HG03045 (cell line): Measurements from ENCODE around the gene ELP1.
A peak's percentile ranks its signal among the peaks of the same experiment; 100 is the strongest.
"Not testable (repeated sequence)": the region's sequence is repeated elsewhere in the genome, so short reads cannot be mapped to it uniquely, and the experiment has no call there.

Source experiments
- ATAC-seq: cut with Tn5 transposase; IDR thresholded peaks from one replicate; pipeline ENCODE4 v1.9.1; 2021; ENCODE audit warnings: mild to moderate bottlenecking, moderate library complexity; ENCODE audit not compliant: unreplicated experiment

Gene ELP1, protein sequence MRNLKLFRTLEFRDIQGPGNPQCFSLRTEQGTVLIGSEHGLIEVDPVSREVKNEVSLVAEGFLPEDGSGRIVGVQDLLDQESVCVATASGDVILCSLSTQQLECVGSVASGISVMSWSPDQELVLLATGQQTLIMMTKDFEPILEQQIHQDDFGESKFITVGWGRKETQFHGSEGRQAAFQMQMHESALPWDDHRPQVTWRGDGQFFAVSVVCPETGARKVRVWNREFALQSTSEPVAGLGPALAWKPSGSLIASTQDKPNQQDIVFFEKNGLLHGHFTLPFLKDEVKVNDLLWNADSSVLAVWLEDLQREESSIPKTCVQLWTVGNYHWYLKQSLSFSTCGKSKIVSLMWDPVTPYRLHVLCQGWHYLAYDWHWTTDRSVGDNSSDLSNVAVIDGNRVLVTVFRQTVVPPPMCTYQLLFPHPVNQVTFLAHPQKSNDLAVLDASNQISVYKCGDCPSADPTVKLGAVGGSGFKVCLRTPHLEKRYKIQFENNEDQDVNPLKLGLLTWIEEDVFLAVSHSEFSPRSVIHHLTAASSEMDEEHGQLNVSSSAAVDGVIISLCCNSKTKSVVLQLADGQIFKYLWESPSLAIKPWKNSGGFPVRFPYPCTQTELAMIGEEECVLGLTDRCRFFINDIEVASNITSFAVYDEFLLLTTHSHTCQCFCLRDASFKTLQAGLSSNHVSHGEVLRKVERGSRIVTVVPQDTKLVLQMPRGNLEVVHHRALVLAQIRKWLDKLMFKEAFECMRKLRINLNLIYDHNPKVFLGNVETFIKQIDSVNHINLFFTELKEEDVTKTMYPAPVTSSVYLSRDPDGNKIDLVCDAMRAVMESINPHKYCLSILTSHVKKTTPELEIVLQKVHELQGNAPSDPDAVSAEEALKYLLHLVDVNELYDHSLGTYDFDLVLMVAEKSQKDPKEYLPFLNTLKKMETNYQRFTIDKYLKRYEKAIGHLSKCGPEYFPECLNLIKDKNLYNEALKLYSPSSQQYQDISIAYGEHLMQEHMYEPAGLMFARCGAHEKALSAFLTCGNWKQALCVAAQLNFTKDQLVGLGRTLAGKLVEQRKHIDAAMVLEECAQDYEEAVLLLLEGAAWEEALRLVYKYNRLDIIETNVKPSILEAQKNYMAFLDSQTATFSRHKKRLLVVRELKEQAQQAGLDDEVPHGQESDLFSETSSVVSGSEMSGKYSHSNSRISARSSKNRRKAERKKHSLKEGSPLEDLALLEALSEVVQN (N-terminal part only)

DNA sequence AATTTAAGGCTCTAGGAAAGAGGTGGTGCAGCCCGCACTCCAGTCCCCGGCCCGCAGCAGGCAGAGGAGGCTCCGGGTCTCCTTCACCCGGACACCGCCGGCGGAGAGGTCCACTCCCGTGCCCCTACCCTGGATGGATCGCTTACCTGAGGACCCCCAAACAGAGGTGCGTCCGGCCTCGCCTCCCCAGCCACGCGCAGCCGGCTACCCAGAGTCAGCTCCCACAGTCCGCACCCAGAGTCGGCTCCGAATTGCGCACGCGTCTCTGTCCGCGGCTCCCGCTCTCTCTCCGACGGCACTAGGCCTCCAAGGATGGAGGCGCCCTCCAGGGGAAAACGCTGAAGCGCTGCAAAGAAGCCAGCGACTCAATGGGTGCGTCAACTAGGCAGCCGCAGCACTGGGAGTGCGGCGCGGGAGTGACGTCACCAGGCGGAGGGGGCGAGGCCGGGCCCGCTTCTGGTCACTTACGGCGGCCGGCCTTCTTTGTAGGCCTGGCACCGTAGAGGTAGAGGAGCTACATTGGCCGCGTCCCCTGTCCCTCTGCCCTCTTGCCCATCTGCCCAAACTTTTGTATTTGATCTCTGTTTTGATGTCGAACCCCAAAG is at the start of gene ELP1:
TSS of gene ELP1 (minus strand) at position 407 of the 605 bp plus-strand sequence. CDS start 2,978 bp downstream, outside the sequence.
- peak; percentile 86 for ATAC-seq

DNA sequence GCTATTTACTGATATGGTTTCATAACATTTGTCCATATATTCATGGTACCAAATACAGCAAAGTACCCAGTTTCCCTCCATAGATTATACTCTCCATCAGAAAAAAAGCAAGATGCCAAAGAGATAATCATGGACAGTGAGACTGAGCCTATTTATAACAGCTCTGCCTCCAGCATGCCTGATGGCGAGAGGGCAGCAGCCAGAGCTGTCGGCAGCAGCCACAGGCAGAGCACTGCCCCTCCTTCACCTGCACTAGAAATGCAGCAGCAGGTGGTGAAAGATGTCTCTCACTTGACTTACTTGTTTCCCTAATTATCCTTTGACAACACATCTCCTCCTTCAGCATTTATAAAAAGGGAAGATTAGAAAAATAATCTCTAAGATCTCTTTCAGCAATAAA is 47.0 kb upstream of the ELP1 start:
- no peak for ATAC-seq

DNA sequence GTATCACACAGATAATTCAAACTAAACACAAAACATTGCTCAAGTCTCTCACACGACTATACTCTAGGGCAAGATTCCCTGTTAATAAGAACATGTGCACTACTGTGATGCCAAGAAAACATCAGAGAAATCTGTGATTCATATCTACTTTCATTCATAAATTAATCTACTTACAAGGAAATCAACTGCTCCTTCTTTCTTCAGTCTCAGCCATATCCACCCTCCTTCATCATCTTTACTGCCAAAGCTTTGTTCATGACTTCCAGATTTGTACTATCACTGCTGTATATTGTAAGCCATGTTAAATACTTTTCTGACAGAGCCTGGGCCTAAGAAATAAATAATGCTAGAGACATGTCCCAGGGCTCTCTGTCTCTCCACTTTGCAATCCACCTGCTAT is 44.3 kb upstream of the ELP1 start:
- no peak for ATAC-seq

DNA sequence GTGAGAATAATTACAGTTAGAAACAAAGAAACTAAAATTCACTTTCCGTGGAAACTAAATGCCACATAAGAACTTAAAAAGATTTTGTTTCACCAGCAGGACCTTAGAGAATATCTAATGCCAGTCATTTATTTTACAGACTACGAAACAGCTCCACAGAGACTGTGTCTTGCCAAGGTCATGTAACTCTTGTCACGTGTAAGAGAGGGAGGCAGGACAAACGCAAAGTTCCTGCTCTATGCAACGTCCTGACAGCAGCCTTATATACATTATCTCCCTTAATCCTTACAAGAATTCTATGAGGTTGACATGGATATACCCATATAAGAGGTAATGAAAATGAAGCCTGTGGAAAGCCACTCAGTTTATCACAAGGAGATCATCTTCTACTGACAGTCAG is 40.0 kb upstream of the ELP1 start:
- no peak for ATAC-seq

DNA sequence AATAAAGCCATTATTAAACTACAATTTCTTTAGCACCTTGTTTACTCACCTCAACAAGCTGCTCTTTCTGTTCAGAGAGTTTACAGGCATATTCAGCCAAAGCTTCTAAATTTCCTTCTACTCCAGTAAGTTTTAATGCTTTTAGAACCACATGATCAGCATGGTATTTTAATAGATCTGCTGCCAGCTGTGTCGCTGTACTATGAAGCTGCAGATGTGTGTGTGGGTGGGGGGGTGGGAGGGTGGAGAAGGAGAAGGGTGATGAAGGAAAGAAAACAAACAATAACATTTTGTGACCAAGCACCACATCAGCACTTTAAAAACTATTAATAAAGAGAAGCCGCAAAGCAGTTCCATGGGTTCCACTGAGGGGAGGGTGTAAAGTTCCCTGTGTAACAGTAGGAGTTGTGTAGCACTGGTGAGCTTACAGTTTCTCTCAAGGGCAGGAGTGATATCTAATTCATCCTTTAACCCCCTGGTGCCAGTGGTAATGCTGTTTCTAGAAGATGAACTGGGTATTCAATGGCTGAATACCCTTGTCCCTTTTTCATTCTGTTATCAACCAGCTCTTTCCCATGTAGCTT is 38.8 kb upstream of the ELP1 start:
- ATAC-seq = no peak

DNA sequence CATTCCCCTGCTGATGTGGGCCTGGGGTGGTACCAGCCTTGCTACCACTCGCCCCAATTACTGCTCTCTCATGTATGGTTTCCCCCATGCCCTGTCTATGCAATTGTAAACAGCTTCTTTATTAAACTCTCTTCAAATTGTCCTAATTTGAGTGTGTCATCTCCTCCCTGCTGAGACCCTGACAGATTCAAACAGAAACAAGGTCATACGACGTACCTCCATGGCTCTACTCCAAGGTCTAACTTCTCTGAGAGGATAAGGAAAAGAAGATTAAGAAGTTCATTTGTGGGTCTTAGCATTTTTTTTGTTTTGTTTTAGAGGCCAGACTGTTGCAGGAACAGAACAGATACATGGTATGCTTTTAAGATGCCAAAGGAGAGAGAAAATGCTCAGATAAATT is 38.3 kb upstream of the ELP1 start:
- no peak for ATAC-seq

DNA sequence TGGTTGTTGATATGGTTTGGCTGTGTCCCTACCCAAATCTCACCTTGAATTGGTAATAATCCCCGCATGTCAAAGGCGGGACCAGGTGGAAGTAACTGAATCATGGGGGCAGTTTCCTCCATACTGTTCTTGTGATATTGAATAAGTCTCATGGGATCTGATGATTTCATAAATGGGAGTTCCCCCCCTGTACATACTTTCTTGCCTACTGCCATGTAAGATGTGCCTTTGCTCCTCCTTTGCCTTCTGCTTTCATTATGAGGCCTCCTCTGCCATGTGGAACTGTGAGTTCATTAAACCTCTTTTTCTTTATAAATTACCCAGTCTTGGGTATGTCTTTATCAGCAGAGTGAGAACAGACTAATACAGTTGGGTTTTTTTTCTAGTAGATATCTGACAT is 37.5 kb upstream of the ELP1 start:
- not testable (repeated sequence) for ATAC-seq

DNA sequence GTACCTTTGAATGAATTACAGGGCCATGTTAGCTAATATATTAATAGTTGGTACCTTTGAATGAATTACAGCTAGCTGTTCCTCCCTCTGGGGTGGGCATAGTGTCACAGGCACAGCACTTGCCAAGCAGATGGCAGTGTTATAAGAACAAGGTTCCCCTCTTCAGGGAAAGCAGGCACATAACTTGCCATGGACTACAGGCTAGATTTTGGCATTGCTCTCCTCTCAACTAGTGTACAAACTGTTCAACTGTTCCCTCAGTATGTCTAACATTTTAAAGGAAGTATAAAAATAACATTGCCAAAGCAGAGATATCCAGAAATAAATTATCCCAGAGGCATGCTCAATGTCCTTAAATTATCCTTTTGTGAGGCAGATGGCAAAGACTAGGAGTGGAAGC is 34.0 kb upstream of the ELP1 start:
- no peak for ATAC-seq

DNA sequence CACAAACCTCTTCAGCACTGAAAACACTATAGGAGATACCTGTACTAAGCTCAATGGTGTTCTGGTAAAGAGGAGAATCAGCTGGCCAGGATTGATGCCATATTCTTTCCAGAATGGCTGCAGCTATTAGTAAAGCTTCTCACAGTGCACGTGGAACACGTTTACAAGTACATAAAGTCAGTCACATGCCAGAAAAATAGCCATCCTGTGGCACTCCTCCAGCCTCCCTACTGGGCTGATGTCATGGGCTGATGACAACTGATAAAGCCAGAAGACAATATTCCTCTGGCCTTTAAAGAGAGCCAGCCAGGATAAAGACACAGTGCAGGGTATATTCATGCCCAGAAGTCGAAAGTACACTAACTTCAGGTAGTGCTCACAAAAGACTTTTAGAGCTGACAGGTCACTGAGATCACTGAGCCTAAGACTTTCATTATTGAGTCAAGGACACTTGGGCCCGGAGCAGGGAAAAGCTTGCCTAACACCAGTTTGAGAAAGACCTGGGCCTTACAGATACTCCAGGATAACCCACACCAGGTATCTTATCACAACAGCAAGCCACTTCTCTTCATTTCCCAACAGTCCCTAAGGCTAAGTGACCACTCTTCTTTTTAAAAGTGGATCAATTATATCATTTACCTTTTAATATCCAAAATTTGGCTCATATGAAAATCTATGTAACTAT is 29.7 kb upstream of the ELP1 start:
- ATAC-seq = no peak

DNA sequence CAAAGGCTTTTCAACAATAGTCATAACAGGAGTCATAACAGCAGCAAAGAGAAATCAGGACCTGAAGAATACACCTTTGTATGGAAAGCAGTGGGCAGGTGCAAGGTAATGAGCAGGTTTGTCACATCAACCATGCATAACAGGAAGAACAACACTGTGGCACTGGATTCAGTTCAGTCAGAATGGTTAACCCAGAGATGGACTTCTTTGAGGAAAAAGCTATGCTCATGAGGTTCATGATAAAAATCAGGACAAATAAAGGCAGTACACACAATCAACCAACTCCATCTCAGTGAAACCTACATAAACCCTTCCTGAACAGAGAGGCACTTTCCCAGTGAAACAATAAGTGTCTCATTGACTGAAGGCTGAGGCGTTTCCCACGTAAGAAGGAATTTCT is 27.2 kb upstream of the ELP1 start:
- ATAC-seq = no peak

DNA sequence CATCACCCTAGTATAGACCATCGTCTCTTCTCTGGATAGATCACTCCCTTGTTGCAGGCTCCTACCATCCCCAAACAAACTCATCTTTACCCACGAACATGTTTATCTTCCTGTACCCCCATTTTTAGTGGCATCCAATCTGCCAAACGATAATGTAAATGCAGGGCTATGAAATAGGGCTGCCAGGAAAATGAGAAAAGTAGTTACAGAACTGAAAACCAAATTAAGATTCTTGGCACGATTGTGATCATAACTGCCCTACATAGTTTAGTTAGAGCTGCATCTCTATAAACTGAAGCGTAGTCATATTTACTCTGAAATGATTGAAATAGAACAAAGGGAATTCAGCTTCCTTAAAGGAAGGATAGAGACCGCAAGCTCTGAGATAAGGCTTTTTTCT is 26.4 kb upstream of the ELP1 start:
- no peak for ATAC-seq

DNA sequence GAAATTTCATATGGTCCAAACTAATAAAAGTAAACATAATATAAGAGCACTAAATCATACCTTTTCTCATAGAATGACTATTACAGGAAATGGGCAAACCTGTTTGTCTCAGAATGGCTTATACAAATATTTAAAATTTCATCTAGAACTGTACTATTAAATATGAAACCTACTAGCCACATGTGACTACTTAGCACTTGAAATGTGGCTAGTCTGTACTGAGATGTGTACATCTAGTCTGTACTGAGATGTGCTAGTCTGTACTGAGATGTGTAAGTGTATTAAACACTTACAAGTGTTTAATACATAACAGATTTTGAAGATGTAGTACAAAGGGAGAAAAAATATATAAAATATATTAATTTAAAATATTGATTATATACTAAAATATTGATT is 22.7 kb upstream of the ELP1 start:
- ATAC-seq = no peak

DNA sequence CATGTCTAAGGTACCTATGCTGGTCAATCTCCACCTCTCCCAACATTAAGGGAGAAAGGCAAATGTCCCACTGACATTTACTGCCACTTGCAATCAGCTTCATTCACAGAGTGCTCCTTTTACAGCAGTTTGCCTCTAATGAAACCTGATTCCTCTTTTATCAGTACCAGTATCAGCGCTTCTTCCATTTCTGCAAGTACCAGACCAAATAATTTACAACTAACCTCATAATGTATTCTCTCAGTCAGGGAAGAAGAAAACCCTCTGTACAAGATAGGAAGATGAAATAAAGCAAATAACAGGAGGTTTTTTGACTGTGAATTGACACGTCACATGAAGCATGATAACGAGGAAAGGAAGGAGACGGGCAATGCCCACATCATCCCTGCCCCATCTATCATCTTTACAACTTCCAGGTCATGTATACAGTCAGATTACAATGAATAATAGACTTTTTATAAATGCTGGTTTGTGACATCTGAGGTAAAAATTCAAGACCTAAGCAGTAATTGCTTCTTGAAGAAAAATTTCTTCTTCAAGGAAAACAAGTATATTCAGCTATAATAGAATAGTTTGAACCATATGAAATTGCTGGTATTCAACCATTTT is 22.2 kb upstream of the ELP1 start:
- no peak for ATAC-seq

DNA sequence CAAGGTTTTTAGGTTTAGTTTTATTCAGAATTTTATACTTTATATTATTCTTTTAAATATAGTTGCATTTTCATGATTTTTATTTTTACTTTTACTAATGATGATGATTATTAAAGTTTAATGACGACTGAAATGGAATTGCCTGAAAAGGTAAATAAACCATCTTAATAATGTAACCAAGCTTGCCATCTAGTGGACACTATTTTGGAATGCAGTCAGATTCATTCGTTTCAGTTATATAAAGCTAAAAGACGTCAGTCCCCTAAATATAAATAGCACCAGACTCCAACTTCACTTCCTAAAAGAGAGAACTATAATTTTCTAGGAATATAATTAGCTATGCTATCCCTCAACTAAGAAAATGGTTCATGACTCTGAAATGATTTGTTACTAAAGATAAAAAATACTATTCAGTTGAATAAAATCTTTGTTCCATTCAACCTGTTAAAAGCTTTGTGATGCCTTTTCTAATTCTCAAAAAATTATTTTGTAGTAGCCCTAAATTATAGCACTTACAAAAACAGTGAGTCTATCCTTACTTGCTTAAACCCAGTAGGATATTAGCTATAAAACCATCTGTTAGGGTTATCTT is 20.2 kb upstream of the ELP1 start:
- ATAC-seq = no peak

DNA sequence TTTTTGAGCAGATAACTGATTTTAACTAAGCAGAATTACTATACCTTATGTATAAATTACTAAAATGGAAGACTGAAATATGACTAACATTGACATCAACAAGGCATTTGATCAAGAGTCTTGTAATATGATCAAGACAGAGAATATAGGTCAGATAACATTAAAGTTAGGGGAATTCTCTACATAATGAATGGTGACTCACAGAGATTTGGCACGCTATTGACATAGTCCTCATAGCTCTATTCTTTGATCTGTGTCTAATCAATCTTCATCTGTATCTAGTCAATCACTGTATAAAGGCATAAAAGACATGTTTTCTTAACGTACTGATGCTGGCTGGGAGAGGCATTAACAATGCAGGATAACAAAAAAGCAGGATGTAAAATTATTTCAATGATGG is 17.7 kb upstream of the ELP1 start:
- no peak for ATAC-seq

DNA sequence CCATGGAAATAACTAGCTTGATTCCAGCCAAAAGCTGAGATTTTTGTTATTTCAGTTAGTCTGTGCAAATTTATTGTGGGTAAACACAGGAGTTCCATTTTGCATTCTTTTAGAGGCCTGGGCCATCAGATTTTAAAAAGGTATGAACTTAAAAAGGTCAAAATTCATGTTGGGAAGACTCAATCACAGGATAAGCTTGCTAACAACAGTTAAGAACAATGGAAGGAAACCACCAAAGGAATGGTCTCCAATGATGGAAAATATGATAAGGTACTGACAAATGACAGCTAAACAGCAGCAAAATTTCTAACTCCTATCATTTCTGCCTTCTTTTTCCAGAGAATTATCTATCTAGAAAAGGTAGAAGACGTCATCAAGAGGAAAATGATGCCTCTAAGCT is 16.2 kb upstream of the ELP1 start:
- no peak for ATAC-seq

DNA sequence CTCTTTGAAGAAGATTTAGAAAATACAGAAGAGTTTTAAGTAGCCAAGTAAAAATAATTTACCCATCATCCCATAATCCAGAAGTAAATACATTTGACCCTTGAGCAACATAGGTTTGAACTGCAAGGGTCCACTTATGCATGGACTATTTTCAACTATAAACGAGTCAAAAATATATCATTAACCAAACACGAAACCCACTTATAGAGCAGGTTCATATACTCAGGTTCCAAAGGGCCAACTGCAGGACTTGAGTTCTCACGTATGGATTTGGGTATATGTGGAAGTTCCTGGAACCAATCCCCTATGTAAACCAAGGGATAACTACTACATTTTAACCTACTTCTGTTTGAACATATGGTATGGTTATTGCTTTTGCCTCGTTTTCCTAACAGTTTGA is 6.1 kb upstream of the ELP1 start:
- no peak for ATAC-seq

DNA sequence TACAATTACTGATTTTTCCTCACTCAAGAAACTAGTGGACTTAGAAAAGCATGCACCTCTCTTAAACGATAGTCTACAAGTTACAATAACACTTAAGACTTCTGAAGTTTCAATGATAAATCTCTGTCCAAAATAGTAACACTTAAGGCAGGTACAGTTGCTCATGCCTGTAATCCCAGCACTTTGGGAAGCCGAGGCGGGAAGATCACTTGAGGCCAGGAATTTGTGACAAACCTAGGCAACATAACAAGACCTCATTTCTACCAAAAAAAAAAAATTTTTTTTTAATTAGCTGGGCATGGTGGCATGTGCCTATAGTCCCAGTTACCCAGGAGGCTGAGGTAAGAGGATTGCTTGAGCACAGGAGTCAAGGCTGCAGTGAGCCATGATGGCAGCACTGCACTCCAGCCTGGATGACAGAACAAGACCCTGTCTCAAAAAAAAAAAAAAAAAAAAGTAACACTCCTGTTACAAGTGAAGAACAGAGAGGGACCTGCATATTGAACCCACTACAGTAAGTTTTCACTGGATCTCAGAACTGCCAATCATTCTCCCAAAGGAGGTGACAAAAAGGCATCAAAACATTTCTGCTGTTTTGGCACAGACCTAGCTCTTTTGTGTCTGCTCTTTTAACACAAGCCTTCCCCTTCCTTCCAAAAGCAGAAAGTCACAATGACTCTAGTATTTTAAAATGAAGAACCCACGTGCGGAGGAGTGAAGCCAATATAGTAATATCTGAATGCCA is 3.8 kb upstream of the ELP1 start:
- no peak for ATAC-seq
